ENCODE data around the gene SPANXN2.
"Not testable (repeated sequence)": the region's sequence is repeated elsewhere in the genome, so short reads cannot be mapped to it uniquely, and the experiment has no call there.

The SPANXN2 gene, protein sequence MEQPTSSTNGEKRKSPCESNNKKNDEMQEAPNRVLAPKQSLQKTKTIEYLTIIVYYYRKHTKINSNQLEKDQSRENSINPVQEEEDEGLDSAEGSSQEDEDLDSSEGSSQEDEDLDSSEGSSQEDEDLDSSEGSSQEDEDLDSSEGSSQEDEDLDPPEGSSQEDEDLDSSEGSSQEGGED

GRCh38 chrX:143720652-143721051 lies at the start of gene SPANXN2:
Gene SPANXN2, minus strand, starts transcription at chrX:143720752. Its CDS starts 84 bp downstream, at chrX:143720668.
- not testable (repeated sequence) for DNase-seq (ENCODE audit: extremely low read depth, low read depth)

DNA sequence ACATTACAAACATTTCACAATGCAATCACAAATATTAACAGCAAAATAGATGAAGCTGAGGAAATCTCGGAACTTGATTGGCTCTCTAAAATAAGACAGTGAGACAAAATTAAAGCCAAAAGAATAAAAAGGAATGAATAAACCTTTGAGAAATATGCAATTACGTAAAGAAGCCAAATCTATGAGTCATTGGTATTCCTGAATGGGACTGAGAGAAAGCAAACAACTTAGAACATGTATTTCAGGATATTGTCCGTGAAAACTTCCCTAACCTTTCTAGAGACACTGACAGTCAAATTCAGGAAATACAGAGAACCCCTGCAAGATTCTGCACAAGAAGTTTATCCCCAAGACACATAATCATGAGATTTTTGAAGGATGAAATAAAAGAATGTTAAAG lies 48.4 kb upstream of the SPANXN2 start:
- DNase-seq (ENCODE audit: extremely low read depth, low read depth), result no peak

DNA sequence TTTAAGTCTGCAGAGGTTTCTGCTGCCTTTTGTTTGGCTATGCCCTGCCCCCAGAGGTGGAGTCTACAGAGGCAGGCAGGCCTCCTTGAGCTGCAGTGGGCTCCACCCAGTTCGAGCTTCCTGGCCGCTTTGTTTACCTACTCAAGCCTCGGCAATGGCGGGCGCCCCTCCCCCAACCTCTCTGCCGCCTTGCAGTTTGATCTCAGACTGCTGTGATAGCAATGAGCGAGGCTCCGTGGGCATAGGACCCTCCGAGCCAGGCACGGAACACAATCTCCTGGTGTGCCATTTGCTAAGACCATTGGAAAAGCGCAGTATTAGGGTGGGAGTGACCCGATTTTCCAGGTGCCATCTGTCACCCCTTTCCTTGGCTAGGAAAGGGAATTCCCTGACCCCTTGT lies 47.2 kb upstream of the SPANXN2 start:
- DNase-seq (ENCODE audit: extremely low read depth, low read depth), result not testable (repeated sequence)

More for the DNA sequence above, 48.4 kb upstream of the SPANXN2 start:
- TF ChIP-seq, protein P1, sequence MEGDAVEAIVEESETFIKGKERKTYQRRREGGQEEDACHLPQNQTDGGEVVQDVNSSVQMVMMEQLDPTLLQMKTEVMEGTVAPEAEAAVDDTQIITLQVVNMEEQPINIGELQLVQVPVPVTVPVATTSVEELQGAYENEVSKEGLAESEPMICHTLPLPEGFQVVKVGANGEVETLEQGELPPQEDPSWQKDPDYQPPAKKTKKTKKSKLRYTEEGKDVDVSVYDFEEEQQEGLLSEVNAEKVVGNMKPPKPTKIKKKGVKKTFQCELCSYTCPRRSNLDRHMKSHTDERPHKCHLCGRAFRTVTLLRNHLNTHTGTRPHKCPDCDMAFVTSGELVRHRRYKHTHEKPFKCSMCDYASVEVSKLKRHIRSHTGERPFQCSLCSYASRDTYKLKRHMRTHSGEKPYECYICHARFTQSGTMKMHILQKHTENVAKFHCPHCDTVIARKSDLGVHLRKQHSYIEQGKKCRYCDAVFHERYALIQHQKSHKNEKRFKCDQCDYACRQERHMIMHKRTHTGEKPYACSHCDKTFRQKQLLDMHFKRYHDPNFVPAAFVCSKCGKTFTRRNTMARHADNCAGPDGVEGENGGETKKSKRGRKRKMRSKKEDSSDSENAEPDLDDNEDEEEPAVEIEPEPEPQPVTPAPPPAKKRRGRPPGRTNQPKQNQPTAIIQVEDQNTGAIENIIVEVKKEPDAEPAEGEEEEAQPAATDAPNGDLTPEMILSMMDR (IDR thresholded peaks at IDR 0.05; ENCODE audit: low read depth, low read length), result no peak

GRCh38 chrX:143757887-143758286 lies 37.3 kb upstream of the SPANXN2 start:
- TF ChIP-seq, protein P1 (IDR thresholded peaks at IDR 0.05; ENCODE audit: low read depth, low read length), result no peak
- DNase-seq (ENCODE audit: extremely low read depth, low read depth), result no peak

GRCh38 chrX:143757375-143757774 lies 36.8 kb upstream of the SPANXN2 start:
- TF ChIP-seq, protein P1 (IDR thresholded peaks at IDR 0.05; ENCODE audit: low read depth, low read length), result no peak
- no peak for DNase-seq (ENCODE audit: extremely low read depth, low read depth)

DNA sequence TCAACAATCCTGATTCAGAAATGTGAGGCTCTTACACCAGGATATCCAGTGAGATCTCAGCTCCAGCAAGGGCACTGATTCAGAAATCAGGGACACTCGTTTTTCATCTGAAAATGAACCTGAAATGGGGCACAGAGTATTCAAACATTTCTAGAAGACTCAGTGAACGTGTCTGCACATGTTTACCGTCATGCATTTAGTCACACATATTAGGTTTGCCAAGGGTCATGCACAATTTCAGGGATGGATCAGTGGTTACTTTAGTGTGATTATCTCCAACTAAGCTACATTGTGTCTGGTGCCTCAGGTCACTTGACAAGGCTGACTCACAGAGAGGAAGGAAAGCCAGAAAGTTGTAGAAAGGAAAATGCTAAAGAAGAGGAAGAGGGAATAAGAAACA lies 33.6 kb upstream of the SPANXN2 start:
- DNase-seq (ENCODE audit: extremely low read depth, low read depth), result no peak
- TF ChIP-seq, protein P1 (IDR thresholded peaks at IDR 0.05; ENCODE audit: low read depth, low read length), result no peak

- DNase-seq (ENCODE audit: extremely low read depth, low read depth), result no peak
- TF ChIP-seq, protein P1 (IDR thresholded peaks at IDR 0.05; ENCODE audit: low read depth, low read length), result no peak
Measured at GRCh38 chrX:143733866-143734265, 13.3 kb upstream of the SPANXN2 start.

GRCh38 chrX:143726296-143726695 lies 5.7 kb upstream of the SPANXN2 start:
- TF ChIP-seq, protein P1 (IDR thresholded peaks at IDR 0.05; ENCODE audit: low read depth, low read length), result no peak
- DNase-seq (ENCODE audit: extremely low read depth, low read depth), result no peak

All from AG09319 (cell line).